K562 (cell line): ENCODE data around the gene PRPH2. TPM values are rescaled to one million over a fixed set of nuclear protein-coding genes. Genes with fewer than 3 reads are reported as not detected.

Source experiments
- ATAC-seq: fragments of 200-7000 bp; cut with Tn5 transposase; 3 replicates; pipeline ENCODE4 v1.9.1; 2020; ENCODE audit warnings: moderate library complexity
- BruUV-seq: library from RNA; stranded (reverse); fragments of 400-500 nt; replicated peaks from 2 replicates; lab custom pipeline; 2021; lab: Mats Ljungman, UMichigan
- CTCF ChIA-PET: fragments of 300-600 bp; formaldehyde crosslinking; extraction: SDS; loops from one replicate; lab custom pipeline; 2021; ENCODE audit warnings: low intra/inter-chr PET ratio; lab: Yijun Ruan, JAX
- POLR2A ChIA-PET: fragments of 300-600, 350-650 bp; sonication (Branson Sonifier 250); formaldehyde crosslinking; extraction: SDS; loops from one replicate; lab custom pipeline; 2021; ENCODE audit warnings: antibody characterized with exemption, inconsistent platforms; lab: Yijun Ruan, JAX
- DNase-seq, 4 experiments: peaks; one replicate each; pipeline versions ENCODE4 v3.0.0 to v3.0.0-alpha.2; 2011 to 2018; ENCODE audit warnings: low spot score in 3 of 4, mixed read lengths in 3 of 4; ENCODE audit errors: extremely low read depth in 1 of 4
- FAIRE-seq: peaks from 2 replicates; lab custom pipeline; 2011; peaks lifted over from hg19 to GRCh38; lab: Jason Lieb, UNC
- H2AFZ ChIP-seq: 2 replicates; pipeline ENCODE4 v1.6.0; 2011; ENCODE audit warnings: low read depth, low read length, control low read depth, inconsistent platforms
- H3K27ac ChIP-seq: fragments of 200-600 bp; 3 replicates; pipeline ENCODE4 v1.8.0; 2011; ENCODE audit warnings: low read depth, mild to moderate bottlenecking, control low read depth, inconsistent platforms, low read length, moderate library complexity, mixed read lengths; ENCODE audit errors: extremely low read depth
- H3K27me3 ChIP-seq, 2 experiments: fragments of 300-600 bp in 1 of 2; 2 replicates in 1 of 2; 3 replicates in 1 of 2; pipeline versions ENCODE4 v1.6.0 to v1.8.0; 2011; ENCODE audit warnings: inconsistent platforms in 2 of 2, low read length in 2 of 2, mild to moderate bottlenecking in 1 of 2, mixed read lengths in 1 of 2, moderate library complexity in 1 of 2; ENCODE audit not compliant: control insufficient read depth in 2 of 2, insufficient read depth in 2 of 2
- H3K36me3 ChIP-seq: fragments of 300-600 bp; 3 replicates; pipeline ENCODE4 v1.8.0; 2011; ENCODE audit warnings: mild to moderate bottlenecking, low read length, inconsistent platforms; ENCODE audit not compliant: control insufficient read depth, insufficient read depth
- H3K4me1 ChIP-seq, 2 experiments: fragments of 200-600 bp in 1 of 2; replicated peaks in 1 of 2; 2 replicates in 1 of 2; 3 replicates in 1 of 2; pipeline versions ENCODE4 v1.5.1 to v1.8.0; 2011; ENCODE audit warnings: inconsistent platforms in 2 of 2, low read length in 2 of 2, mild to moderate bottlenecking in 1 of 2, mixed read lengths in 1 of 2, moderate library complexity in 1 of 2; ENCODE audit not compliant: control insufficient read depth in 2 of 2, insufficient read depth in 2 of 2
- H3K4me2 ChIP-seq: 2 replicates; pipeline ENCODE4 v1.6.1; 2011; ENCODE audit warnings: low read length, control low read depth, inconsistent platforms, mixed read lengths; ENCODE audit not compliant: insufficient read depth
- H3K4me3 ChIP-seq: fragments of 200-600 bp; sonication (generic), shearing (Covaris generic); 2 replicates; pipeline ENCODE4 v1.5.1; 2016; ENCODE audit warnings: control low read depth, inconsistent platforms
- H3K79me2 ChIP-seq: fragments of 200-600 bp; 3 replicates; pipeline ENCODE4 v1.8.0; 2011; ENCODE audit warnings: low read length, inconsistent platforms; ENCODE audit not compliant: control insufficient read depth, insufficient read depth
- H3K9ac ChIP-seq, 2 experiments: 2 replicates each; pipeline versions ENCODE4 v1.6.0 to v1.6.1; 2011; ENCODE audit warnings: low read depth in 2 of 2, low read length in 2 of 2, control low read depth in 1 of 2, inconsistent platforms in 1 of 2, mild to moderate bottlenecking in 1 of 2, mixed read lengths in 1 of 2; ENCODE audit not compliant: insufficient read depth in 1 of 2
- H3K9me1 ChIP-seq: one replicate; pipeline ENCODE4 v1.6.0; 2011; ENCODE audit warnings: inconsistent platforms, mild to moderate bottlenecking, low read length, moderate library complexity; ENCODE audit not compliant: control insufficient read depth, insufficient read depth
- H3K9me3 ChIP-seq: replicated peaks from 2 replicates; pipeline ENCODE4 v1.5.1; 2011; ENCODE audit warnings: low read depth, low read length, inconsistent platforms; ENCODE audit not compliant: control insufficient read depth, insufficient read depth
- H4K20me1 ChIP-seq: replicated peaks from 2 replicates; pipeline ENCODE4 v1.6.1; 2011; ENCODE audit warnings: low read length, inconsistent platforms, mixed read lengths; ENCODE audit not compliant: control insufficient read depth, insufficient read depth
- EGR1 ChIP-seq: fragments of 450-650 bp; conservative IDR thresholded peaks from 2 replicates; pipeline ENCODE4 v1.6.1; 2017; ENCODE audit warnings: mild to moderate bottlenecking
- POLR2AphosphoS5 ChIP-seq: IDR thresholded peaks from 2 replicates; pipeline ENCODE4 v1.6.1; 2011; ENCODE audit warnings: mild to moderate bottlenecking, low read depth, low read length, moderate library complexity; ENCODE audit not compliant: control insufficient read depth, insufficient read depth
- SMAD2 ChIP-seq: fragments of 150-350 bp; IDR thresholded peaks from 2 replicates; pipeline ENCODE4 v1.6.1; 2014; ENCODE audit warnings: low read depth, mild to moderate bottlenecking, low read length
- TAL1 ChIP-seq: fragments of 450-650 bp; IDR thresholded peaks from 2 replicates; pipeline ENCODE4 v1.6.1; 2016; ENCODE audit warnings: mild to moderate bottlenecking
- WGBS: fragments of 100-300 bp; shearing (Covaris generic); methylation state at CpG from one replicate; pipeline ENCODE4 v1.1.6; 2016; ENCODE audit warnings: low coverage, mixed read lengths; ENCODE audit not compliant: insufficient coverage; ENCODE audit errors: missing lambda C conversion rate; 5-methylcytosine and 5-hydroxymethylcytosine counted together
- in situ Hi-C: fragments of 300-500 bp; cut with MboI; formaldehyde crosslinking; loops from 4 replicates; pipeline ENCODE4 v1.15.0; 2018; ENCODE audit warnings: inconsistent platforms, mixed read lengths
- intact Hi-C: fragments of 100-400 bp; cut with micrococcal nuclease; formaldehyde crosslinking; loops from 2 replicates; pipeline ENCODE4 v1.14.2; 2022
- polyA plus RNA-seq, 8 experiments: library from polyadenylated mRNA; depleted of rRNA in 4 of 8; stranded (reverse) in 5 of 8; unstranded in 3 of 8; fragments of >200 nt; fragmentation: Nextera tagmentation in 2 of 8; fragmentation: Illumina TruSeq in 1 of 8; extraction: Ambion mirVana in 2 of 8; extraction: Trizol in 1 of 8; gene quantifications; 2 replicates each; pipeline versions ENCODE4 v1.2.1 to v1.2.3, GENCODE V29; 2011 to 2014; ENCODE audit warnings: inconsistent platforms in 1 of 8, missing spikeins in 1 of 8
- total RNA-seq, 7 experiments: library from RNA; depleted of rRNA in 6 of 7; stranded (reverse); fragments of >200 nt in 6 of 7; fragmentation: Illumina TruSeq in 2 of 7; extraction: Trizol in 2 of 7; gene quantifications; 2 replicates each; pipeline versions ENCODE4 v1.2.1 to v1.2.3, GENCODE V29; 2011 to 2021; ENCODE audit warnings: low replicate concordance in 1 of 7
- TF ChIP-seq, protein P1 (sequence below): fragments of 450-650 bp; formaldehyde crosslinking; conservative IDR thresholded peaks from 2 replicates; pipeline ENCODE4 v1.4.0; 2022; ENCODE audit warnings: mild to moderate bottlenecking, missing genetic modification characterization
- TF ChIP-seq, protein P2 (sequence below): fragments of 250-450 bp; sonication (Bioruptor Pico); IDR thresholded peaks from 2 replicates; pipeline ENCODE4 v1.5.0; 2022; ENCODE audit warnings: mild to moderate bottlenecking
- TF ChIP-seq, protein P3 (sequence below): sonication (generic); formaldehyde crosslinking; IDR thresholded peaks from 2 replicates; pipeline ENCODE4 v1.8.1; 2022; ENCODE audit warnings: missing genetic modification reagents
- TF ChIP-seq, protein P4 (sequence below): fragments of 250-450 bp; sonication (Bioruptor Pico); IDR thresholded peaks from 2 replicates; pipeline ENCODE4 v1.8.0; 2021; ENCODE audit warnings: mild to moderate bottlenecking, moderate library complexity

The PRPH2 gene
- total and polyA plus RNA-seq, 9 of the 15 experiments (the other 6 are each of a cell fraction or from before 2014, with no cell fraction given) = 0.03 to 0.11 (median 0.03) TPM; not detected in 5

DNA sequence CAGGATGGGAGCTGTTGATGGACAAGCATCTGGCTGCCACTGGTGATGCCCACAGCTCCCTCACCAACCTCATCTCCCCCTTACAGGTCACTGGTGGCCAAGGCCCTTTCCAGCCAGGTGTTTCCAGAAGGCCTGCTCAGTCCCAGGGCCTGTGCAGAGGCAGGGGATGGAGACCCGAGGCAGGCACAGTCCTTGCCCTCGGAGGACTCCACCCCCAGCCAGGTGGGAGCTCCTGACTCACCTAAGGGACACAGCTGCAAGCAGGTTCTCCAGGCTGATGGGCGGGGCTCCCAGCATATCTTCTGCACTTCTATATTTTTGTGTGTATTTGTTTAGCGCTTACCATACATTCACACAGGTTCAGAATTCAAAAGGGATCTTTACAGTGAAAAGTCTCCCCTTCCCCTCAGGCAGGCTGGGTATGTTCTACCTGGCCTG is 17.4 kb downstream of the PRPH2 start:
- Histone ChIP-seq H3K9me1 (no peaks in the 10 kb centered on the region), H3K4me1 (peaks cover 8 to 13% of the 10 kb centered on the region in 2 experiments), H3K4me2 (no peak overlapping the region)
- DNase-seq = no peak
- 45% methylated on average over 4 of the region's 4 CpGs for WGBS
- TF ChIP-seq, protein P1, sequence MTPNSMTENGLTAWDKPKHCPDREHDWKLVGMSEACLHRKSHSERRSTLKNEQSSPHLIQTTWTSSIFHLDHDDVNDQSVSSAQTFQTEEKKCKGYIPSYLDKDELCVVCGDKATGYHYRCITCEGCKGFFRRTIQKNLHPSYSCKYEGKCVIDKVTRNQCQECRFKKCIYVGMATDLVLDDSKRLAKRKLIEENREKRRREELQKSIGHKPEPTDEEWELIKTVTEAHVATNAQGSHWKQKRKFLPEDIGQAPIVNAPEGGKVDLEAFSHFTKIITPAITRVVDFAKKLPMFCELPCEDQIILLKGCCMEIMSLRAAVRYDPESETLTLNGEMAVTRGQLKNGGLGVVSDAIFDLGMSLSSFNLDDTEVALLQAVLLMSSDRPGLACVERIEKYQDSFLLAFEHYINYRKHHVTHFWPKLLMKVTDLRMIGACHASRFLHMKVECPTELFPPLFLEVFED = no peak
- TF ChIP-seq EGR1 (no peak), POLR2AphosphoS5 (no peak), TAL1 (no peak), SMAD2 (no peak)
- TF ChIP-seq, protein P2, sequence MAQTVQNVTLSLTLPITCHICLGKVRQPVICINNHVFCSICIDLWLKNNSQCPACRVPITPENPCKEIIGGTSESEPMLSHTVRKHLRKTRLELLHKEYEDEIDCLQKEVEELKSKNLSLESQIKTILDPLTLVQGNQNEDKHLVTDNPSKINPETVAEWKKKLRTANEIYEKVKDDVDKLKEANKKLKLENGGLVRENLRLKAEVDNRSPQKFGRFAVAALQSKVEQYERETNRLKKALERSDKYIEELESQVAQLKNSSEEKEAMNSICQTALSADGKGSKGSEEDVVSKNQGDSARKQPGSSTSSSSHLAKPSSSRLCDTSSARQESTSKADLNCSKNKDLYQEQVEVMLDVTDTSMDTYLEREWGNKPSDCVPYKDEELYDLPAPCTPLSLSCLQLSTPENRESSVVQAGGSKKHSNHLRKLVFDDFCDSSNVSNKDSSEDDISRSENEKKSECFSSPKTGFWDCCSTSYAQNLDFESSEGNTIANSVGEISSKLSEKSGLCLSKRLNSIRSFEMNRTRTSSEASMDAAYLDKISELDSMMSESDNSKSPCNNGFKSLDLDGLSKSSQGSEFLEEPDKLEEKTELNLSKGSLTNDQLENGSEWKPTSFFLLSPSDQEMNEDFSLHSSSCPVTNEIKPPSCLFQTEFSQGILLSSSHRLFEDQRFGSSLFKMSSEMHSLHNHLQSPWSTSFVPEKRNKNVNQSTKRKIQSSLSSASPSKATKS = no peak
- TF ChIP-seq, protein P3, sequence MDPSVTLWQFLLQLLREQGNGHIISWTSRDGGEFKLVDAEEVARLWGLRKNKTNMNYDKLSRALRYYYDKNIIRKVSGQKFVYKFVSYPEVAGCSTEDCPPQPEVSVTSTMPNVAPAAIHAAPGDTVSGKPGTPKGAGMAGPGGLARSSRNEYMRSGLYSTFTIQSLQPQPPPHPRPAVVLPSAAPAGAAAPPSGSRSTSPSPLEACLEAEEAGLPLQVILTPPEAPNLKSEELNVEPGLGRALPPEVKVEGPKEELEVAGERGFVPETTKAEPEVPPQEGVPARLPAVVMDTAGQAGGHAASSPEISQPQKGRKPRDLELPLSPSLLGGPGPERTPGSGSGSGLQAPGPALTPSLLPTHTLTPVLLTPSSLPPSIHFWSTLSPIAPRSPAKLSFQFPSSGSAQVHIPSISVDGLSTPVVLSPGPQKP (CRISPR knock-in tag) = no peak
- TF ChIP-seq, protein P4, sequence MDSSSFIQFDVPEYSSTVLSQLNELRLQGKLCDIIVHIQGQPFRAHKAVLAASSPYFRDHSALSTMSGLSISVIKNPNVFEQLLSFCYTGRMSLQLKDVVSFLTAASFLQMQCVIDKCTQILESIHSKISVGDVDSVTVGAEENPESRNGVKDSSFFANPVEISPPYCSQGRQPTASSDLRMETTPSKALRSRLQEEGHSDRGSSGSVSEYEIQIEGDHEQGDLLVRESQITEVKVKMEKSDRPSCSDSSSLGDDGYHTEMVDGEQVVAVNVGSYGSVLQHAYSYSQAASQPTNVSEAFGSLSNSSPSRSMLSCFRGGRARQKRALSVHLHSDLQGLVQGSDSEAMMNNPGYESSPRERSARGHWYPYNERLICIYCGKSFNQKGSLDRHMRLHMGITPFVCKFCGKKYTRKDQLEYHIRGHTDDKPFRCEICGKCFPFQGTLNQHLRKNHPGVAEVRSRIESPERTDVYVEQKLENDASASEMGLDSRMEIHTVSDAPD (CRISPR knock-in tag) = no peak
- TF ChIP-seq, all 486 proteins: peak for 0
- ChIA-PET POLR2A (interaction anchor here (0.7 to 1.0 kb wide), 3 partner anchors 9 to 175 kb away, joined by 3 to 4 read pairs (median 3); partner anchors contain the start of gene RPL7L1), CTCF (no interaction called here)
- no peak for FAIRE-seq
- H2AFZ ChIP-seq = 0 out of 2 replicates have a peak overlapping the region, but pooled peaks have one; percentile 76
- intact Hi-C loops (no loop called here), in situ Hi-C loops (no loop called here)
- no peak overlapping the region for H3K27ac ChIP-seq
- no peaks in the 10 kb centered on the region for H3K9me3 ChIP-seq
- no TSS peak for BruUV-seq
- H3K79me2 ChIP-seq = no peaks in the 10 kb centered on the region
- no peaks in the 10 kb centered on the region for H3K36me3 ChIP-seq
- H4K20me1 ChIP-seq = no peaks in the 10 kb centered on the region
- no peak overlapping the region for H3K4me3 ChIP-seq
- ATAC-seq = no peak
- H3K9ac ChIP-seq = no peak overlapping the region
- no peaks in the 10 kb centered on the region; a peak in 1 of 5 replicates for H3K27me3 ChIP-seq
